ENCODE data around the gene GORASP1. TPM values are rescaled to one million over a fixed set of nuclear protein-coding genes. Genes with fewer than 3 reads are reported as not detected.

GORASP1 gene
- total RNA-seq, 3 donors from 2014 or later = 93.5 to 122 (median 94.7) TPM

DNA sequence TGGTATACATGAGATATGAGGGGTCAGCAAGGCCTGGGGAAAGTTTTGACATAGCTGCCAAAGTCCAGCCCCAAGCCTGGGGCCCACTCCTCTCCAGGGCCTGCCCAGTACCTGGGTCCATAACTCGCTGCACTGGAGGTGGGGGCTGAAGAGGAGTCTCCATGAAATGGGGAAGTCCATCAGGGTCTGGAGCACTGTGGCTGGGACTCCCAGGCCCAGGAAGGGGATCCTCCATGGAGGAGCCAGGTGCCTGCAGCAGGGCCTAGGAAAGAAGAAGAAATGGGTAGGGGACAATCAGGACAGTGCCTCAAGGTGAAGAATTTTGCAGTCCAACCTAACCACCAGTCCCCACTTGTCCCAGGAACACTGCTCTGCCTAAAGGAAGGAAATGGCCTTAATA is 8.2 kb downstream of the GORASP1 start:
- intact Hi-C loops (cut with DNase I, micrococcal nuclease) = no loop called here
- H3K4me3 ChIP-seq = no peak overlapping the region

DNA sequence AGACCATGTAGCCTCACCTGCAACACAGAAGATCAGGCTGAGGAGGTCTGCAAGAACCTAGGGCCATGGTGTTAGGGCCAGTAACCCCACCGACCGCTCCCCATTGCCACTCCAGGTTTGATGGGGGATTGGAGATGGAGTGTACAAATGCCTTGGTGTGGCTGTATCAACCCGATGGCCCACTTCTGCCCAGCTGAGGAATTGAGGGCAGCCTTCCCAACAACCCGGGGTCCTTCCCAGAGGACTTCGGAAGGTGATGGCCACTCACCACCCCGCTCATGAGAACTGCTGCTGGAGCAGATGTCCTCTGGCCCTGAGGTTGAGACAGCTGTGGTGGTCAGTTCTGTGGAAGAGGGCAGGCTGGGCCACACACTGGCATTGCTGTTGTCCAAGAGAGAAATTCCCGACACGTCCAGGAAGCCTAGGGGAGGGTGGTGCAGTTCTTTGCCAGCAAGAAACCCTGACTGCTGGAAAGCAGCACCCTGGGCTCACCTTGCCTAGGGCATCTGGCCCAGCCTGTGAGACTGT is 8.9 kb downstream of the GORASP1 start:
- H3K9me3 ChIP-seq = no peaks in the 10 kb centered on the region
- ATAC-seq (no peak), DNase-seq (no peak)

More for the DNA sequence above, 8.2 kb downstream of the GORASP1 start:
- DNase-seq = no peak
- H3K9me3 ChIP-seq = no peaks in the 10 kb centered on the region
- TF ChIP-seq, protein P1, sequence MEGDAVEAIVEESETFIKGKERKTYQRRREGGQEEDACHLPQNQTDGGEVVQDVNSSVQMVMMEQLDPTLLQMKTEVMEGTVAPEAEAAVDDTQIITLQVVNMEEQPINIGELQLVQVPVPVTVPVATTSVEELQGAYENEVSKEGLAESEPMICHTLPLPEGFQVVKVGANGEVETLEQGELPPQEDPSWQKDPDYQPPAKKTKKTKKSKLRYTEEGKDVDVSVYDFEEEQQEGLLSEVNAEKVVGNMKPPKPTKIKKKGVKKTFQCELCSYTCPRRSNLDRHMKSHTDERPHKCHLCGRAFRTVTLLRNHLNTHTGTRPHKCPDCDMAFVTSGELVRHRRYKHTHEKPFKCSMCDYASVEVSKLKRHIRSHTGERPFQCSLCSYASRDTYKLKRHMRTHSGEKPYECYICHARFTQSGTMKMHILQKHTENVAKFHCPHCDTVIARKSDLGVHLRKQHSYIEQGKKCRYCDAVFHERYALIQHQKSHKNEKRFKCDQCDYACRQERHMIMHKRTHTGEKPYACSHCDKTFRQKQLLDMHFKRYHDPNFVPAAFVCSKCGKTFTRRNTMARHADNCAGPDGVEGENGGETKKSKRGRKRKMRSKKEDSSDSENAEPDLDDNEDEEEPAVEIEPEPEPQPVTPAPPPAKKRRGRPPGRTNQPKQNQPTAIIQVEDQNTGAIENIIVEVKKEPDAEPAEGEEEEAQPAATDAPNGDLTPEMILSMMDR (IDR thresholded peaks at IDR 0.05) = no peak
- ATAC-seq = no peak
- H3K4me1 ChIP-seq (ENCODE audit: low read depth) = peaks cover 10% of the 10 kb centered on the region
- no peaks in the 10 kb centered on the region for H3K36me3 ChIP-seq (ENCODE audit: low read depth)

DNA sequence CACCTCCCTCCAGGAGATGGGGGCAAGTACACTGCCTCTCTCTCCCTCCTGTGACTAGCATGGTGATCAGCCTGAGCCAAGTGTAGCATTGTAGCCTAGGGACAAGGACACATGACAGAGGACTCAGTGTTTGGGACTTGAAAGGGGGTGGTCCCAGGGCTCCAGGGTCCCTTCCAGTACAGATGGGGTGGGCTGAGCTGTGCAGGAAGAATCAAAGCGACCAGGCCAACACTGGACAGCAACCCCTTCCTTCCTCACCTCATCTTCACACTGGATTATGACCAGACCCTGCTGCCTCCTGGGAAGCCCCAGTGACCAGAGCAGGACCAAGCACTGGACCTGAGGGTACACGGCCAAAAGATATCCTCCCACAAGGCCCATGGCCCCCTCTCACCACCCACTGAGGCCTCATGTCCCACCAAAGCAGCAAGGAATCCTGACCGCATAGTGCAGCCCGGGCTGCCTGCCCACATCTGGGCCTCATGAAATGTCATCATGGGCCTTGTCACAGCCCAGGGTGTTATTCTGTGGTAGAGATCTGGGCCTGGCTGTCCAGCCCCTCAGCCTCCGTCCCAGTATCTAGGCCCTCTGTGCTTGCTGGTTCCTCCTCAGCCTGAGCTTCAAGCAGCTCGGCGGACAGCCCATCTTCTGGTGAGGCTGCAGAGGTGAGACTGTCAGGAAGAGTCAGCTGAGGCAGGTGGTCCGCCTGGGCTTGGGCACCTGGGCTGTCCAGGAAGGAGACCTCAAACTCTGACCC is 9.5 kb downstream of the GORASP1 start:
- intact Hi-C loops (cut with DNase I, micrococcal nuclease) = no loop called here
- ATAC-seq (no peak), DNase-seq (no peak)
- no peak overlapping the region for H3K4me3 ChIP-seq
- H3K4me1 ChIP-seq (ENCODE audit: low read depth) = no peaks in the 10 kb centered on the region
- TF ChIP-seq, protein P1 (IDR thresholded peaks at IDR 0.05) = no peak
- H3K36me3 ChIP-seq (ENCODE audit: low read depth) = no peaks in the 10 kb centered on the region
- H3K9me3 ChIP-seq = no peaks in the 10 kb centered on the region

More for the DNA sequence above, 8.9 kb downstream of the GORASP1 start:
- intact Hi-C loops (cut with DNase I, micrococcal nuclease) = no loop called here
- no peak overlapping the region for H3K4me3 ChIP-seq
- H3K36me3 ChIP-seq (ENCODE audit: low read depth) = no peaks in the 10 kb centered on the region
- peaks cover 4% of the 10 kb centered on the region for H3K4me1 ChIP-seq (ENCODE audit: low read depth)
- TF ChIP-seq, protein P1 (IDR thresholded peaks at IDR 0.05) = no peak

DNA sequence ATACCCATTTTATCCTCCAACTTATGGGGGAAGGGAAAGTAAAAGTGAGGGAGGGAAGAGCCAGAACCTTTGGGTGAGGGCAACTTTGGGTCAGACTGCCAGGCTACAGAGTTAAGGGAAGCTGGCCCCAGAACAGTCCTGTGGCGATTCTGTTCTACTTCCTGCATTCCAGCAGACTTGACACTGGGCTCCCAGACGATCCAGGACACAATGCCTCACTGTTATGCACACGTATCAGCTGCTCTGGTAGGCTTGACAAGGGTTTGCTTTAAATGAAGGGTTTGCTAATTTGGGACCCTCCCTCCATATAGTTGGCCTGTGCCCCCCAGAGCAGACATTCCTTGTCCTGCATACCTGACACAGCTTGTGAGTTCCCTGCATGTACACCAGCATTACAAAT is 10.7 kb downstream of the GORASP1 start:
- intact Hi-C loops (cut with DNase I, micrococcal nuclease) = no loop called here
- no peaks in the 10 kb centered on the region for H3K9me3 ChIP-seq
- H3K36me3 ChIP-seq (ENCODE audit: low read depth) = no peaks in the 10 kb centered on the region
- H3K4me1 ChIP-seq (ENCODE audit: low read depth) = no peaks in the 10 kb centered on the region
- TF ChIP-seq, protein P1 (IDR thresholded peaks at IDR 0.05) = no peak
- DNase-seq = no peak
- ATAC-seq = no peak
- no peak overlapping the region for H3K4me3 ChIP-seq

DNA sequence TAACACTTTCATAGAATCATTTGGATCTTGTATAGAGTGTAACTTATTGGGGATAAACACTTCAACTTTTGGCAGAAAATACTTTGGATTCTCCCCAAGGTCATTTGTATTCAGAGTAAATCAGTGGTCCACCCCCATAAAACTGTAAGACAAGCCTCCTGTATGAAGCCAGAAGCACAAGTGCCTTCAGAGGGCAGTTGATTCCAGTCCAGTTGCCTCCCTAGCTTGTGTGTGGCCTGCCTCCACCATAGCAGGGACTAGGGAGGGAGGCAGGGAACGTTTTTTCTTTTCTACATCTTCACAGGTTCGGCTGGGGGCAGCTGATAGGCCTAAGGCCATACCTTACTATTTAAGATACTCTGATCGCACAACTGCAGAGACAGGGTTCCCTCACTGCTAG is 11.6 kb downstream of the GORASP1 start:
- H3K36me3 ChIP-seq (ENCODE audit: low read depth) = no peaks in the 10 kb centered on the region
- no peak for DNase-seq
- no peaks in the 10 kb centered on the region for H3K9me3 ChIP-seq

More for the DNA sequence above, 11.6 kb downstream of the GORASP1 start:
- Histone ChIP-seq H3K4me3 (no peak overlapping the region), H3K4me1 (ENCODE audit: low read depth) (no peaks in the 10 kb centered on the region)
- ATAC-seq = no peak
- TF ChIP-seq, protein P1 (IDR thresholded peaks at IDR 0.05) = no peak
- intact Hi-C loops (cut with DNase I, micrococcal nuclease) = no loop called here

Data from mucosa of descending colon (tissue), 3 donors.